ENCODE results near the gene C3orf70. TPM values are rescaled to one million over a fixed set of nuclear protein-coding genes. Genes with fewer than 3 reads are reported as not detected.
"Not testable (repeated sequence)": the region's sequence is repeated elsewhere in the genome, so short reads cannot be mapped to it uniquely, and the experiment has no call there.

C3orf70 gene
- total RNA-seq, 1 donor from 2014 or later: 5.6 TPM

DNA sequence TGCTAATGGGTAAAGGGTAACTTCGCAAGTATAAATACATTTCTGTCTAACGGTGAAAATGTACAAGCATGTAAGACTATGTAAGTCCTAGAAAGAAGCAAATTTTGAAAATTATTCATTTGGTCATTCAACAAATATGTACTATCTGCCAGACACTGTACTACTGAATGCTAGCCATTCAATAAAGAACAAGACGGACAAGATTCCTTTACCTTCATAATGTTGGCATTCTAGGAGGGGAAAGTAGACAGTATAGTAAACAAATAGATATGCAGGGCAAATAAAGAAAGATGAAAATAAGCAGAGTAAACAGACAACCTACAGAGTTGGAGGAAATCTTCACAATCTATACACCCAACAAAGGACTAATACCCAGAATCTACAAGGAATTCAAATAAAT is 32.7 kb downstream of the C3orf70 start:
- Histone ChIP-seq H3K27me3 (no peaks in the 10 kb centered on the region), H3K4me1 (no peaks in the 10 kb centered on the region), H3K36me3 (no peaks in the 10 kb centered on the region), H3K27ac (no peak overlapping the region), H3K4me3 (no peak overlapping the region), H3K9me3 (no peaks in the 10 kb centered on the region)
- TF ChIP-seq POLR2AphosphoS5 (IDR thresholded peaks at IDR 0.05; ENCODE audit: insufficient read depth in 1 of 2, low read depth in 1 of 2): no peak
- DNase-seq (ENCODE audit: extremely low spot score in 2 of 2): no peak
- intact Hi-C loops (cut with DNase I): no loop called here

DNA sequence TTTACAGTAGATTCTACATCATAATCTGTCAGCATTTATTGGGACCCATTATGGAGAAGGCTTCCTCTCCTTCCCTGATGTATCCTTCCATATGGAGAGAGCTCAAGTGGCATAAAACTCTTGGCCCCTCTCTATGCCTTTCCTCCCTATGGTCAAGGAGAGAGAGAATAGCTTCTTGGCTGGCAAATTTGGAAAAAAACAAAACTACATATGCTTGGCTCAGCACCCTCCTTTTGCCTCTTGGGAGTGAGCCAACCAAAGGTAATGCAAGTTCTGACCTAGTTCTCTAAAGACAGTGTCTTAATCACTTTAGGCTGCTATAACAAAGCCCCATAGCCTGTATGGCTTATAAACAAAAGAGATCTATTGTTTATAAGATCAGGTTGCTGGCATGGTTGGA is 37.5 kb downstream of the C3orf70 start:
- TF ChIP-seq, protein P1, sequence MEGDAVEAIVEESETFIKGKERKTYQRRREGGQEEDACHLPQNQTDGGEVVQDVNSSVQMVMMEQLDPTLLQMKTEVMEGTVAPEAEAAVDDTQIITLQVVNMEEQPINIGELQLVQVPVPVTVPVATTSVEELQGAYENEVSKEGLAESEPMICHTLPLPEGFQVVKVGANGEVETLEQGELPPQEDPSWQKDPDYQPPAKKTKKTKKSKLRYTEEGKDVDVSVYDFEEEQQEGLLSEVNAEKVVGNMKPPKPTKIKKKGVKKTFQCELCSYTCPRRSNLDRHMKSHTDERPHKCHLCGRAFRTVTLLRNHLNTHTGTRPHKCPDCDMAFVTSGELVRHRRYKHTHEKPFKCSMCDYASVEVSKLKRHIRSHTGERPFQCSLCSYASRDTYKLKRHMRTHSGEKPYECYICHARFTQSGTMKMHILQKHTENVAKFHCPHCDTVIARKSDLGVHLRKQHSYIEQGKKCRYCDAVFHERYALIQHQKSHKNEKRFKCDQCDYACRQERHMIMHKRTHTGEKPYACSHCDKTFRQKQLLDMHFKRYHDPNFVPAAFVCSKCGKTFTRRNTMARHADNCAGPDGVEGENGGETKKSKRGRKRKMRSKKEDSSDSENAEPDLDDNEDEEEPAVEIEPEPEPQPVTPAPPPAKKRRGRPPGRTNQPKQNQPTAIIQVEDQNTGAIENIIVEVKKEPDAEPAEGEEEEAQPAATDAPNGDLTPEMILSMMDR (IDR thresholded peaks at IDR 0.05): no peak
- TF ChIP-seq POLR2AphosphoS5 (IDR thresholded peaks at IDR 0.05; ENCODE audit: insufficient read depth in 1 of 2, low read depth in 1 of 2): no peak
- Histone ChIP-seq H3K4me3 (no peak overlapping the region), H3K27me3 (no peaks in the 10 kb centered on the region), H3K4me1 (no peaks in the 10 kb centered on the region), H3K36me3 (no peaks in the 10 kb centered on the region), H3K9me3 (no peaks in the 10 kb centered on the region), H3K27ac (no peak overlapping the region)
- no peak for DNase-seq (ENCODE audit: extremely low spot score in 2 of 2)
- intact Hi-C loops (cut with DNase I): no loop called here

DNA sequence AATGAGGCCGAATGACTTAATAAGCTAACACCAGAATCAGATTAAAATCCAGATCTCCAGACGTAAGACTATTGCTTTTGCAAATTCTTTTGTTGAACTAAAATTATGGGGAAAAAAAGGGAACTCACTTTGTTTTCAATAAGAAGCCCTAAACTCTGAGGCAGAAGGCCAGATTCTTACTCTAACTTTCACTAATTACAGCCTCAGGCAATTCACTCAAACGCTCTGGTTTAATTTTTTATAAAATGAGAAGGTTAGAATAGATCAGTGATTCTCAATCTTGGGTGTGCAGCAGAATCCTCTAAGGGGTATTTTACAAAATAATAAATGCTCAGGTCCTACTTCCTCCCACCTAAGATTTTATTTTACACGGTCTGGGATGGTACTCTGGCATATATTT is 38.1 kb downstream of the C3orf70 start:
- TF ChIP-seq POLR2A (IDR thresholded peaks at IDR 0.05) (no peak), POLR2AphosphoS5 (IDR thresholded peaks at IDR 0.05; ENCODE audit: insufficient read depth in 1 of 2, low read depth in 1 of 2) (no peak)
- TF ChIP-seq, protein P1 (IDR thresholded peaks at IDR 0.05): no peak
- Histone ChIP-seq H3K4me1 (no peaks in the 10 kb centered on the region), H3K27me3 (no peaks in the 10 kb centered on the region), H3K9me3 (no peaks in the 10 kb centered on the region), H3K4me3 (no peak overlapping the region), H3K27ac (no peak overlapping the region), H3K36me3 (no peaks in the 10 kb centered on the region)
- intact Hi-C loops (cut with DNase I): no loop called here
- DNase-seq (ENCODE audit: extremely low spot score in 2 of 2): no peak

DNA sequence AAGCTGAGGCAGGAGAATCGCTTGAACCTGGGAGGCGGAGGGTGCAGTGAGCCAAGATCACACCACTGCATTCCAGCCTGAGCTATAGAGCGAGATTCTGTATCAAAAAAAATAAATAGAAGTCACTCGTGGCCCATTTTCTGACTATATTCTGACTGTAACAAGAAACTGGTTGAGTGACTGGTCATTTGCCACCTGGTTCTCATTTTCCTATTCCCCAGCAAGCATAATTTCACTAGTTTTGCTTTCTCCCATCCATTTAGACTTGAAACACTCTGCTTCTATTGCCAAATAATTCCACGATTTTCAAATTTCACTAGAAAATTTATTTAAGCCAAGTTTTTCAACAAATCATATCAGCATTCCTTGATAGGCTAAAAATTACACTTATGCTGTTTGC is 40.7 kb downstream of the C3orf70 start:
- no peaks in the 10 kb centered on the region for H3K4me1 ChIP-seq
- H3K27me3 ChIP-seq: no peaks in the 10 kb centered on the region
- H3K27ac ChIP-seq: no peak overlapping the region
- TF ChIP-seq POLR2AphosphoS5 (IDR thresholded peaks at IDR 0.05; ENCODE audit: insufficient read depth in 1 of 2, low read depth in 1 of 2) (no peak), POLR2A (IDR thresholded peaks at IDR 0.05) (no peak)
- TF ChIP-seq, protein P1 (IDR thresholded peaks at IDR 0.05): no peak
- no peaks in the 10 kb centered on the region for H3K9me3 ChIP-seq
- intact Hi-C loops (cut with DNase I): no loop called here
- H3K36me3 ChIP-seq: no peaks in the 10 kb centered on the region
- DNase-seq (ENCODE audit: extremely low spot score in 2 of 2): no peak
- H3K4me3 ChIP-seq: no peak overlapping the region

DNA sequence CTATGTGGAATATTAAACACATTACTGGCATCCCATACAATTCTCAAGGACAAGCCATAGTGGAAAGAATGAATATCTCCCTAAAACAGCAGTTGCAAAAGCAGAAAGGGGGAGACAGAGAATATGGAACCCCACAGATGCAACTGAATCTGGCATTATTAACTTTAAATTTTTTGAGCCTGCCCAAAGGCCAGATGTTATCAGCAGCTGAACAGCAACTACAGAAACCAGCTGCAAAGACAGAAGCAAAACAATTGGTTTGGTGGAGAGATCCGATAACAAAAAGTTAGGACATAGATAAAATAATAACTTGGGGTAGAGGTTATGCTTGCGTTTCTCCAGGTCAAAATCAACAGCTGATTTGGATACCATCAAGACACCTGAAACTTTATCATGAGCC is 43.8 kb downstream of the C3orf70 start:
- H3K27me3 ChIP-seq; H3K27ac ChIP-seq; H3K36me3 ChIP-seq; intact Hi-C loops (cut with DNase I); DNase-seq (ENCODE audit: extremely low spot score in 2 of 2); H3K9me3 ChIP-seq; H3K4me3 ChIP-seq; H3K4me1 ChIP-seq: not testable (repeated sequence)

DNA sequence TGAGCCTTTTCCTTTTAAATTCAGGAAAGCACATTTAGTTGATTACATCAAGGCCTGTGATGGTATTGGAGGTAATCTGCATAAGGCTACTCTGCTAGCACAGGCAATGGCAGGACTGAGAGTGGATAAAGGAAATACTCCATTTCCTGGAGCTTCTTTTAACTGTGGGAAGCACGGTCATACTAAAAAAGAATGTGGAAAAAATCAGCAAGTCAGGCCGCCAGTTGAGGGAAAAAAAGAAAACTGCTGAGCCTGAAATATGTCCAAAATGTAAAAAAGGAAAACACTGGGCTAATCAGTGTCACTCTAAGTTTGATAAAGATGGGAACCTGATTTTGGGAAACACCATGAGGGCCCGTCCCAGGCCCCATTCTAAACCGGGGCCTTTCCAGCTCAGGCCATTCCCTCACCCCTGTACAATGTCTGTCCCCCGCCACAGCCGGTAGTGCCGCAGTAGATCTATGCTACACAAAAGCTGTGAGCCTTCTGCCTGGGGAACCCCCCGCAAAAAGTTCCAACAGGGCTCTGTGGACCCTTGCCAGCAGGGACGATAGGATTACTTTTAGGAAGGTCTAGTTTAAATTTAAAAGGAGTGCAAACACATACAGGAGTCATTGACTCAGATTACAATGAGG is 46.5 kb downstream of the C3orf70 start:
- H3K36me3 ChIP-seq; DNase-seq (ENCODE audit: extremely low spot score in 2 of 2); H3K27ac ChIP-seq; H3K9me3 ChIP-seq; H3K4me1 ChIP-seq; H3K4me3 ChIP-seq; H3K27me3 ChIP-seq; intact Hi-C loops (cut with DNase I): not testable (repeated sequence)

All from vagina (tissue), 2 donors.